OCI-LY1 (cell line): ENCODE measurements around the gene SNRPD3.

Experiments
- H2AFZ ChIP-seq: fragments of 200-600 bp; sonication (generic), shearing (Covaris generic); 2 replicates; pipeline ENCODE4 v1.6.0; 2014; ENCODE audit warnings: antibody characterized with exemption, mild to moderate bottlenecking, low read length
- H3F3A ChIP-seq: fragments of 200-600 bp; sonication (generic), shearing (Covaris generic); 2 replicates; pipeline ENCODE4 v1.6.0; 2014; ENCODE audit warnings: mild to moderate bottlenecking, antibody characterized with exemption, low read length, moderate library complexity; ENCODE audit not compliant: insufficient read depth
- H3K27ac ChIP-seq: fragments of 200-600 bp; sonication (generic); 2 replicates; pipeline ENCODE4 v1.5.1; 2014; ENCODE audit warnings: low read length, mixed run types, mild to moderate bottlenecking, low read depth; ENCODE audit not compliant: poor library complexity, severe bottlenecking
- H3K27me3 ChIP-seq: fragments of 200-600 bp; sonication (generic); 2 replicates; pipeline ENCODE4 v1.6.0; 2014; ENCODE audit warnings: antibody characterized with exemption, mild to moderate bottlenecking, low read length, moderate library complexity; ENCODE audit not compliant: insufficient read depth
- H3K36me3 ChIP-seq: fragments of 200-600 bp; sonication (generic); 2 replicates; pipeline ENCODE4 v1.6.1; 2014; ENCODE audit warnings: mild to moderate bottlenecking, antibody characterized with exemption, low read length, moderate library complexity, mixed read lengths; ENCODE audit not compliant: insufficient read depth
- H3K4me1 ChIP-seq: fragments of 200-600 bp; sonication (generic); 2 replicates; pipeline ENCODE4 v1.5.1; 2014; ENCODE audit warnings: mild to moderate bottlenecking, low read length, moderate library complexity; ENCODE audit not compliant: insufficient read depth, severe bottlenecking
- H3K4me2 ChIP-seq: fragments of 200-600 bp; sonication (generic), shearing (Covaris generic); 2 replicates; pipeline ENCODE4 v1.6.1; 2014; ENCODE audit warnings: low read length
- H3K4me3 ChIP-seq: fragments of 200-600 bp; sonication (generic); 2 replicates; pipeline ENCODE4 v1.5.1; 2014; ENCODE audit warnings: low read length, low read depth, mild to moderate bottlenecking, mixed read lengths; ENCODE audit not compliant: poor library complexity, severe bottlenecking
- H3K79me2 ChIP-seq: fragments of 200-600 bp; shearing (Covaris generic); 2 replicates; pipeline ENCODE4 v1.6.1; 2016; ENCODE audit warnings: mixed run types, low read length, mixed read lengths; ENCODE audit not compliant: insufficient read depth
- H3K9ac ChIP-seq: fragments of 200-600 bp; sonication (generic), shearing (Covaris generic); 2 replicates; pipeline ENCODE4 v1.6.1; 2014; ENCODE audit warnings: mild to moderate bottlenecking, low read length, mixed read lengths
- H3K9me2 ChIP-seq: fragments of 200-600 bp; sonication (generic), shearing (Covaris generic); 2 replicates; pipeline ENCODE4 v1.6.1; 2014; ENCODE audit warnings: low read depth, mild to moderate bottlenecking, low read length, mixed read lengths
- H3K9me3 ChIP-seq: fragments of 200-600 bp; shearing (Covaris generic); 2 replicates; pipeline ENCODE4 v1.6.1; 2014; ENCODE audit warnings: low read length, mixed read lengths
- H4K20me1 ChIP-seq: fragments of 200-600 bp; sonication (generic), shearing (Covaris generic); 2 replicates; pipeline ENCODE4 v1.6.0; 2016; ENCODE audit warnings: mild to moderate bottlenecking, low read length; ENCODE audit not compliant: insufficient read depth
- CTCF ChIP-seq: fragments of 200-600 bp; sonication (generic), shearing (Covaris generic); IDR thresholded peaks from 2 replicates; pipeline ENCODE4 v1.5.1; 2017; ENCODE audit warnings: mild to moderate bottlenecking, antibody characterized with exemption, low read length, moderate library complexity, mixed read lengths
- EZH2 ChIP-seq: fragments of 200-600 bp; sonication (generic), shearing (Covaris generic); IDR thresholded peaks from 2 replicates; pipeline ENCODE4 v1.8.0; 2017; ENCODE audit warnings: borderline replicate concordance, mixed run types, mild to moderate bottlenecking, antibody characterized with exemption, low read length, moderate library complexity, mixed read lengths

Gene SNRPD3

GRCh38 chr22:24588757-24589481 is 33.1 kb downstream of the SNRPD3 start:
- H3K36me3 ChIP-seq, result no peaks in the 10 kb centered on the region
- no peak overlapping the region for H3K4me2 ChIP-seq
- H3K4me3 ChIP-seq, result no peak overlapping the region
- H3F3A ChIP-seq, result no peaks in the 10 kb centered on the region
- H3K4me1 ChIP-seq, result peaks cover 11% of the 10 kb centered on the region
- no peak overlapping the region for H3K9ac ChIP-seq
- no peaks in the 10 kb centered on the region for H3K79me2 ChIP-seq
- no peaks in the 10 kb centered on the region for H3K9me3 ChIP-seq
- H2AFZ ChIP-seq, result no peak overlapping the region
- peaks cover 14% of the 10 kb centered on the region; the same call in 1 of the 2 replicates for H3K27me3 ChIP-seq
- no peaks in the 10 kb centered on the region for H4K20me1 ChIP-seq
- no peak overlapping the region for H3K27ac ChIP-seq
- no peaks in the 10 kb centered on the region for H3K9me2 ChIP-seq
- no peak for TF ChIP-seq EZH2
- no peak for TF ChIP-seq CTCF

GRCh38 chr22:24589518-24590030 is 33.8 kb downstream of the SNRPD3 start:
- Histone ChIP-seq H3K4me3 (no peak overlapping the region), H3K4me1 (peaks cover 11% of the 10 kb centered on the region), H3F3A (no peaks in the 10 kb centered on the region), H4K20me1 (no peaks in the 10 kb centered on the region), H3K9ac (no peak overlapping the region), H3K36me3 (no peaks in the 10 kb centered on the region), H2AFZ (no peak overlapping the region), H3K79me2 (no peaks in the 10 kb centered on the region), H3K27me3 (peaks cover 12% of the 10 kb centered on the region; the same call in 1 of the 2 replicates), H3K27ac (no peak overlapping the region), H3K9me3 (no peaks in the 10 kb centered on the region), H3K4me2 (no peak overlapping the region), H3K9me2 (no peaks in the 10 kb centered on the region)
- TF ChIP-seq EZH2, result no peak

GRCh38 chr22:24590596-24591173 is 34.9 kb downstream of the SNRPD3 start:
- Histone ChIP-seq H3K9ac (no peak overlapping the region), H2AFZ (no peak overlapping the region), H3K79me2 (no peaks in the 10 kb centered on the region), H3K36me3 (no peaks in the 10 kb centered on the region), H3K4me3 (no peak overlapping the region), H3K9me3 (no peaks in the 10 kb centered on the region), H3K4me1 (peaks cover 11% of the 10 kb centered on the region), H3K27ac (no peak overlapping the region), H3F3A (no peaks in the 10 kb centered on the region), H3K27me3 (peaks cover 12% of the 10 kb centered on the region; the same call in 1 of the 2 replicates), H4K20me1 (no peaks in the 10 kb centered on the region), H3K9me2 (no peaks in the 10 kb centered on the region), H3K4me2 (no peak overlapping the region)
- TF ChIP-seq CTCF (no peak), EZH2 (no peak)
